K562 (cell line): ENCODE measurements around the gene TTLL3. TPM values are rescaled to one million over a fixed set of nuclear protein-coding genes. Genes with fewer than 3 reads are reported as not detected.

Experiments used
- CAMTA2 ChIP-seq: fragments of 250-450 bp; sonication (Bioruptor Pico); conservative IDR thresholded peaks from 2 replicates; pipeline ENCODE4 v1.5.1; 2022
- CEBPB ChIP-seq: fragments of 450-650 bp; IDR thresholded peaks from 2 replicates; pipeline ENCODE4 v1.6.1; 2016; ENCODE audit warnings: missing genetic modification characterization, missing compliant biosample characterization
- CHAMP1 ChIP-seq: fragments of 450-650 bp; IDR thresholded peaks from 2 replicates; pipeline ENCODE4 v1.6.1; 2016; ENCODE audit warnings: mild to moderate bottlenecking
- DNMT1 ChIP-seq: fragments of 450-650 bp; IDR thresholded peaks from 2 replicates; pipeline ENCODE4 v1.6.1; 2016; ENCODE audit warnings: antibody characterized with exemption, mild to moderate bottlenecking
- FOXK2 ChIP-seq, 2 experiments: fragments of 450-650 bp; IDR thresholded peaks in 1 of 2; conservative IDR thresholded peaks in 1 of 2; 2 replicates each; pipeline ENCODE4 v1.6.1; 2016; ENCODE audit warnings: low read depth in 2 of 2, mild to moderate bottlenecking in 1 of 2
- HDAC8 ChIP-seq: fragments of 450-650 bp; IDR thresholded peaks from 2 replicates; pipeline ENCODE4 v1.6.1; 2016; ENCODE audit warnings: mild to moderate bottlenecking, missing genetic modification characterization, moderate library complexity, missing compliant biosample characterization
- MNT ChIP-seq, 2 experiments: fragments of 450-650 bp; conservative IDR thresholded peaks; 2 replicates each; pipeline ENCODE4 v1.6.1; 2017; ENCODE audit warnings: mild to moderate bottlenecking in 2 of 2, moderate library complexity in 2 of 2
- MTA2 ChIP-seq: fragments of 450-650 bp; IDR thresholded peaks from 2 replicates; pipeline ENCODE4 v1.6.1; 2016; ENCODE audit warnings: low read depth
- TAF7 ChIP-seq: fragments of 450-650 bp; IDR thresholded peaks from 2 replicates; pipeline ENCODE4 v1.6.1; 2016; ENCODE audit warnings: missing genetic modification characterization, missing compliant biosample characterization
- TEAD1 ChIP-seq, 2 experiments: fragments of 450-650 bp in 1 of 2; sonication (generic) in 1 of 2; formaldehyde crosslinking; IDR thresholded peaks; 2 replicates each; pipeline versions ENCODE4 v1.4.0 to v1.8.0; 2020 to 2022; ENCODE audit warnings: mild to moderate bottlenecking in 2 of 2, missing genetic modification reagents in 1 of 2
- TRIM25 ChIP-seq: fragments of 450-650 bp; IDR thresholded peaks from 2 replicates; pipeline ENCODE4 v1.7.0; 2016; ENCODE audit warnings: borderline replicate concordance
- UBTF ChIP-seq, 2 experiments: IDR thresholded peaks; 2 replicates each; pipeline ENCODE4 v1.6.1; 2012; ENCODE audit warnings: improper control_type of control experiment in 2 of 2, low read depth in 2 of 2, low read length in 2 of 2, borderline replicate concordance in 1 of 2
- ZBTB34 ChIP-seq: fragments of 250-450 bp; sonication (Bioruptor Pico); IDR thresholded peaks from 2 replicates; pipeline ENCODE4 v1.8.0; 2021; ENCODE audit warnings: mild to moderate bottlenecking, moderate library complexity
- ZNF24 ChIP-seq: fragments of 450-650 bp; IDR thresholded peaks from 2 replicates; pipeline ENCODE4 v1.6.1; 2016
- ZNF316 ChIP-seq: fragments of 450-650 bp; IDR thresholded peaks from 2 replicates; pipeline ENCODE4 v1.6.1; 2016
- ZNF584 ChIP-seq: fragments of 200-800 bp; sonication (Bioruptor generic); IDR thresholded peaks from 2 replicates; pipeline ENCODE4 v1.6.1; 2016; ENCODE audit warnings: low read depth, mild to moderate bottlenecking, missing genetic modification characterization, missing compliant biosample characterization
- ZNF778 ChIP-seq: fragments of 450-650 bp; formaldehyde crosslinking; IDR thresholded peaks from 2 replicates; pipeline ENCODE4 v1.4.0; 2020; ENCODE audit warnings: mild to moderate bottlenecking, moderate library complexity
- ZNF785 ChIP-seq: fragments of 250-450 bp; sonication (Bioruptor Pico); IDR thresholded peaks from 2 replicates; pipeline ENCODE4 v1.4.0; 2020; ENCODE audit warnings: mild to moderate bottlenecking
- polyA plus RNA-seq, 8 experiments: library from polyadenylated mRNA; depleted of rRNA in 4 of 8; stranded (reverse) in 5 of 8; unstranded in 3 of 8; fragments of >200 nt; fragmentation: Nextera tagmentation in 2 of 8; fragmentation: Illumina TruSeq in 1 of 8; extraction: Ambion mirVana in 2 of 8; extraction: Trizol in 1 of 8; gene quantifications; 2 replicates each; pipeline versions ENCODE4 v1.2.1 to v1.2.3, GENCODE V29; 2011 to 2014; ENCODE audit warnings: inconsistent platforms in 1 of 8, missing spikeins in 1 of 8
- total RNA-seq, 7 experiments: library from RNA; depleted of rRNA in 6 of 7; stranded (reverse); fragments of >200 nt in 6 of 7; fragmentation: Illumina TruSeq in 2 of 7; extraction: Trizol in 2 of 7; gene quantifications; 2 replicates each; pipeline versions ENCODE4 v1.2.1 to v1.2.3, GENCODE V29; 2011 to 2021; ENCODE audit warnings: low replicate concordance in 1 of 7

The TTLL3 gene
- total and polyA plus RNA-seq, 9 of the 15 experiments (the other 6 are each of a cell fraction or from before 2014, with no cell fraction given) = 8.9 to 106 (median 33.2) TPM

- TF ChIP-seq ZBTB34 = no peak
- TF ChIP-seq UBTF (IDR thresholded peaks at IDR 0.05; ENCODE audit: borderline replicate concordance in 1 of 2, low read depth in 2 of 2, low read length in 2 of 2) = peak in 1 of 2 experiments; percentile 87; a peak in 2 of 4 replicates
- TF ChIP-seq DNMT1 = no peak
- TF ChIP-seq TRIM25 = no peak
- no peak for TF ChIP-seq FOXK2 (conservative IDR thresholded peaks at IDR 0.05 in 1 of 2, IDR thresholded peaks at IDR 0.05 in 1 of 2; ENCODE audit: low read depth in 2 of 2)
- TF ChIP-seq ZNF785 (CRISPR knock-in tag) = no peak
- no peak for TF ChIP-seq CEBPB (tag)
- TF ChIP-seq ZNF24 = no peak
- TF ChIP-seq CHAMP1 = no peak
- no peak for TF ChIP-seq ZNF316
- no peak for TF ChIP-seq ZNF778 (CRISPR knock-in tag)
- no peak for TF ChIP-seq CAMTA2 (CRISPR knock-in tag)
- TF ChIP-seq TEAD1 (CRISPR knock-in tag; IDR thresholded peaks at IDR 0.05) = no peak
- TF ChIP-seq ZNF584 (CRISPR knock-in tag) = no peak
- no peak for TF ChIP-seq MNT (conservative IDR thresholded peaks at IDR 0.05)
- no peak for TF ChIP-seq TAF7 (tag)
- TF ChIP-seq MTA2 = no peak
- TF ChIP-seq HDAC8 (tag) = no peak
Observed at GRCh38 chr3:9769426-9770275, 40.4 kb upstream of the TTLL3 start, which contains the start of gene CAMK1 (continued).
